ENCODE measurements around the gene MYRIP.

- TF ChIP-seq NFXL1 (IDR thresholded peaks at IDR 0.05; ENCODE audit: borderline replicate concordance) (no peak), KAT2A (conservative IDR thresholded peaks at IDR 0.05; ENCODE audit: control insufficient read depth, low read depth, low read length) (no peak), NR2C1 (IDR thresholded peaks at IDR 0.05) (no peak), EZH2 (IDR thresholded peaks at IDR 0.05; ENCODE audit: borderline replicate concordance, control insufficient read depth, low read depth, low read length) (no peak), CTCF (IDR thresholded peaks at IDR 0.05 in 2 of 3, conservative IDR thresholded peaks at IDR 0.05 in 1 of 3; ENCODE audit: control insufficient read depth in 2 of 3, extremely low read depth in 1 of 3, insufficient read depth in 1 of 3, low read depth in 3 of 3, low read length in 3 of 3) (no peak), TAF1 (IDR thresholded peaks at IDR 0.05; ENCODE audit: borderline replicate concordance, low read depth, low read length) (no peak), KDM1A (IDR thresholded peaks at IDR 0.05; ENCODE audit: borderline replicate concordance) (no peak), PBX3 (IDR thresholded peaks at IDR 0.05; ENCODE audit: insufficient replicate concordance, low read depth, low read length) (no peak), FOXM1 (IDR thresholded peaks at IDR 0.05; ENCODE audit: low read depth, low read length) (no peak), SIN3A (IDR thresholded peaks at IDR 0.05; ENCODE audit: low read depth, low read length) (no peak), POLR2A (IDR thresholded peaks at IDR 0.05; ENCODE audit: low read depth, low read length) (no peak), RAD21 (IDR thresholded peaks at IDR 0.05; ENCODE audit: insufficient read depth, low read depth, low read length) (no peak), ETV6 (conservative IDR thresholded peaks at IDR 0.05 in 1 of 2, IDR thresholded peaks at IDR 0.05 in 1 of 2; ENCODE audit: borderline replicate concordance in 1 of 2, low read depth in 1 of 2) (no peak)
- TF ChIP-seq, protein P1, sequence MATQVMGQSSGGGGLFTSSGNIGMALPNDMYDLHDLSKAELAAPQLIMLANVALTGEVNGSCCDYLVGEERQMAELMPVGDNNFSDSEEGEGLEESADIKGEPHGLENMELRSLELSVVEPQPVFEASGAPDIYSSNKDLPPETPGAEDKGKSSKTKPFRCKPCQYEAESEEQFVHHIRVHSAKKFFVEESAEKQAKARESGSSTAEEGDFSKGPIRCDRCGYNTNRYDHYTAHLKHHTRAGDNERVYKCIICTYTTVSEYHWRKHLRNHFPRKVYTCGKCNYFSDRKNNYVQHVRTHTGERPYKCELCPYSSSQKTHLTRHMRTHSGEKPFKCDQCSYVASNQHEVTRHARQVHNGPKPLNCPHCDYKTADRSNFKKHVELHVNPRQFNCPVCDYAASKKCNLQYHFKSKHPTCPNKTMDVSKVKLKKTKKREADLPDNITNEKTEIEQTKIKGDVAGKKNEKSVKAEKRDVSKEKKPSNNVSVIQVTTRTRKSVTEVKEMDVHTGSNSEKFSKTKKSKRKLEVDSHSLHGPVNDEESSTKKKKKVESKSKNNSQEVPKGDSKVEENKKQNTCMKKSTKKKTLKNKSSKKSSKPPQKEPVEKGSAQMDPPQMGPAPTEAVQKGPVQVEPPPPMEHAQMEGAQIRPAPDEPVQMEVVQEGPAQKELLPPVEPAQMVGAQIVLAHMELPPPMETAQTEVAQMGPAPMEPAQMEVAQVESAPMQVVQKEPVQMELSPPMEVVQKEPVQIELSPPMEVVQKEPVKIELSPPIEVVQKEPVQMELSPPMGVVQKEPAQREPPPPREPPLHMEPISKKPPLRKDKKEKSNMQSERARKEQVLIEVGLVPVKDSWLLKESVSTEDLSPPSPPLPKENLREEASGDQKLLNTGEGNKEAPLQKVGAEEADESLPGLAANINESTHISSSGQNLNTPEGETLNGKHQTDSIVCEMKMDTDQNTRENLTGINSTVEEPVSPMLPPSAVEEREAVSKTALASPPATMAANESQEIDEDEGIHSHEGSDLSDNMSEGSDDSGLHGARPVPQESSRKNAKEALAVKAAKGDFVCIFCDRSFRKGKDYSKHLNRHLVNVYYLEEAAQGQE (IDR thresholded peaks at IDR 0.05; ENCODE audit: low read depth, low read length) = no peak
These were observed 21.1 kb upstream of the MYRIP start for GRCh38 chr3:39788128-39788883.

Data from GM12878 (cell line).